Body of pancreas (tissue), 4 donors: Measurements from ENCODE around the gene LDLRAD4. TPM values are rescaled to one million over a fixed set of nuclear protein-coding genes. Genes with fewer than 3 reads are reported as not detected.
A peak's percentile ranks its signal among the peaks of the same experiment; 100 is the strongest.

ENCODE experiments used
- ATAC-seq: fragments of 150-250 bp; one replicate; pipeline ENCODE4 v1.9.1; 2016
- DNase-seq, 4 donors: peaks; one replicate each; pipeline ENCODE4 v3.0.0-alpha.2; 2019
- H3K27ac ChIP-seq, 4 donors: fragments of 200-600 bp; sonication (generic); 1 replicate in 3 of 4; 2 replicates in 1 of 4; pipeline versions ENCODE4 v1.5.1 to v1.6.1; 2016 to 2019; ENCODE audit warnings: mild to moderate bottlenecking in 1 of 4, mixed read lengths in 1 of 4, moderate library complexity in 1 of 4
- H3K27me3 ChIP-seq, 2 donors: fragments of 200-600 bp; sonication (generic); one replicate each; pipeline ENCODE4 v1.6.0; 2016; ENCODE audit warnings: mild to moderate bottlenecking in 1 of 2
- H3K36me3 ChIP-seq, 2 donors: fragments of 200-600 bp; sonication (generic); replicated peaks in 1 of 2; 2 replicates each; pipeline ENCODE4 v1.5.1; 2016; ENCODE audit warnings: low read depth in 2 of 2; ENCODE audit not compliant: insufficient read depth in 1 of 2
- H3K4me1 ChIP-seq: fragments of 200-600 bp; sonication (generic); one replicate; pipeline ENCODE4 v1.6.0; 2016
- H3K4me3 ChIP-seq, 2 donors: fragments of 200-600 bp; sonication (generic); 1 replicate in 1 of 2; 2 replicates in 1 of 2; pipeline ENCODE4 v1.5.1; 2016 to 2019
- H3K9me3 ChIP-seq, 3 donors: fragments of 200-600 bp; sonication (generic); 1 replicate in 2 of 3; 2 replicates in 1 of 3; pipeline ENCODE4 v1.5.1; 2016
- POLR2A ChIP-seq, 3 donors: fragments of 450-650 bp; IDR thresholded peaks; one replicate each; pipeline ENCODE4 v1.6.1; 2016; ENCODE audit warnings: antibody characterized with exemption in 3 of 3, mild to moderate bottlenecking in 2 of 3
- WGBS, 2 donors: methylation state at CpG; one replicate each; pipeline ENCODE4 v1.1.5; 2017; 5-methylcytosine and 5-hydroxymethylcytosine counted together
- intact Hi-C: fragments of 100-400 bp; cut with DNase I; formaldehyde crosslinking; loops from one replicate; pipeline ENCODE4 v1.15.1; 2023
- total RNA-seq, 2 donors: library from RNA; depleted of rRNA; stranded (reverse); fragments of >200 nt; gene quantifications; one replicate each; pipeline ENCODE4 v1.1.0, GENCODE V29; 2016
- TF ChIP-seq, protein P1 (sequence below), 7 experiments: fragments of 450-650 bp in 4 of 7; fragments of 200-600 bp in 3 of 7; sonication (generic) in 3 of 7; IDR thresholded peaks; one replicate each; pipeline ENCODE4 v1.5.1; 2016 to 2019; ENCODE audit warnings: antibody characterized with exemption in 7 of 7

Gene LDLRAD4
- total RNA-seq, 2 donors from 2014 or later = 8.6 to 35.9 TPM

- intact Hi-C loops = no loop called here
- H3K36me3 ChIP-seq = no peaks in the 10 kb centered on the region
- H3K4me3 ChIP-seq = no peak overlapping the region
- no peaks in the 10 kb centered on the region for H3K9me3 ChIP-seq
- no peaks in the 10 kb centered on the region for H3K27me3 ChIP-seq
- no peak for ATAC-seq
- 67 to 80% methylated on average over 7 of the region's 7 CpGs for WGBS, 2 donors
- TF ChIP-seq, protein P1, sequence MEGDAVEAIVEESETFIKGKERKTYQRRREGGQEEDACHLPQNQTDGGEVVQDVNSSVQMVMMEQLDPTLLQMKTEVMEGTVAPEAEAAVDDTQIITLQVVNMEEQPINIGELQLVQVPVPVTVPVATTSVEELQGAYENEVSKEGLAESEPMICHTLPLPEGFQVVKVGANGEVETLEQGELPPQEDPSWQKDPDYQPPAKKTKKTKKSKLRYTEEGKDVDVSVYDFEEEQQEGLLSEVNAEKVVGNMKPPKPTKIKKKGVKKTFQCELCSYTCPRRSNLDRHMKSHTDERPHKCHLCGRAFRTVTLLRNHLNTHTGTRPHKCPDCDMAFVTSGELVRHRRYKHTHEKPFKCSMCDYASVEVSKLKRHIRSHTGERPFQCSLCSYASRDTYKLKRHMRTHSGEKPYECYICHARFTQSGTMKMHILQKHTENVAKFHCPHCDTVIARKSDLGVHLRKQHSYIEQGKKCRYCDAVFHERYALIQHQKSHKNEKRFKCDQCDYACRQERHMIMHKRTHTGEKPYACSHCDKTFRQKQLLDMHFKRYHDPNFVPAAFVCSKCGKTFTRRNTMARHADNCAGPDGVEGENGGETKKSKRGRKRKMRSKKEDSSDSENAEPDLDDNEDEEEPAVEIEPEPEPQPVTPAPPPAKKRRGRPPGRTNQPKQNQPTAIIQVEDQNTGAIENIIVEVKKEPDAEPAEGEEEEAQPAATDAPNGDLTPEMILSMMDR (IDR thresholded peaks at IDR 0.05) = no peak
- TF ChIP-seq POLR2A (IDR thresholded peaks at IDR 0.05) = no peak
- H3K27ac ChIP-seq = peak overlapping the region in 1 of 4 donors; percentile 70
- H3K4me1 ChIP-seq = peaks cover 38% of the 10 kb centered on the region
- no peak for DNase-seq
Observed at GRCh38 chr18:13267431-13267873, 48.9 kb downstream of the LDLRAD4 start.

GRCh38 chr18:13268158-13269012 is 49.8 kb downstream of the LDLRAD4 start:
- H3K4me3 ChIP-seq = no peak overlapping the region
- intact Hi-C loops = no loop called here
- H3K27me3 ChIP-seq = no peaks in the 10 kb centered on the region
- no peak for DNase-seq
- H3K9me3 ChIP-seq = no peaks in the 10 kb centered on the region
- peak overlapping the region in 3 of 4 donors; percentile 19 to 70 (median 53) for H3K27ac ChIP-seq
- H3K4me1 ChIP-seq = peaks cover 40% of the 10 kb centered on the region
- ATAC-seq = no peak
- 32 to 37% methylated on average over 9 of the region's 9 CpGs for WGBS, 2 donors
- TF ChIP-seq, protein P1 (IDR thresholded peaks at IDR 0.05) = no peak
- TF ChIP-seq POLR2A (IDR thresholded peaks at IDR 0.05) = no peak
- H3K36me3 ChIP-seq = no peaks in the 10 kb centered on the region

DNA sequence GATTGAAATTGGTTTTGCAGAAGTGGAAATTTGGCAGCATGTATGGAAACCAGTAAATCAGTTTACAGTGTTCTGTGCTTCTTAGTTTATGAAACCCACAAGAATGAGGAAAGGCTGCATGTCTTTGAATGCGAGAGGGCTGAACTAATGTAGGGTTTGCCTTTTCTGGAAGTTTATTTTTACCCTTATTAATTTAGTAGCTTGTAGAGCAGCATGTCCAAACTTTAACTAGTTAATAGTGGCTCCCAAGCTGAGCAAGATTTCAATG is 50.4 kb downstream of the LDLRAD4 start:
- intact Hi-C loops = no loop called here
- peaks cover 41% of the 10 kb centered on the region for H3K4me1 ChIP-seq

DNA sequence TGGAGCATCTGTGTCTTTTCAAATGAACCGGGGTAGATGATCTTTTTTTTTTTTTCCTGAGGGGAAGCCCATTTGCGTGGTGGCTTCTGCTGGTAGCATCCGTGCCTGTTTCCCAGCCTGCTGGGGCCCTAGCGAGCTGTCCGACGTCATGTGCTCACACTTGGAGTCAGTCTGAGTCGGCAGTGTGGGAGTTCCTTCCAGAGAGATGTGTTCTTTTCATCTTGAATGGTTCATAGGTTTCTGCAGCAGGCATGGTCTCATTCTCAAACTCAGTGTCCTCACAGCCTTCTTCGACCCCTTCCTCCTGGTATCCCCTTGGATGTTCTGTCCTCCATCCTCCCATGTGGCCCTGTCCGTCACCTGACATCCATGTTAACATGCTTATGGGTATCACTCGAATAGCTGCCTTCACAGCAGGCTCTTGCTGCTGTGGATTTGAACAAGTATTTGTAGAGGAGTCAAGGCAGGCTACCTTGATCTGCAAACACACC is 51.0 kb downstream of the LDLRAD4 start:
- H3K36me3 ChIP-seq = no peaks in the 10 kb centered on the region
- H3K27me3 ChIP-seq = no peaks in the 10 kb centered on the region
- no peaks in the 10 kb centered on the region for H3K9me3 ChIP-seq
- H3K4me3 ChIP-seq = no peak overlapping the region
- H3K4me1 ChIP-seq = peaks cover 47% of the 10 kb centered on the region
- DNase-seq (peak in 1 of 4 donors; percentile 43), ATAC-seq (no peak)
- peak overlapping the region in 3 of 4 donors; percentile 34 to 70 (median 53) for H3K27ac ChIP-seq
- intact Hi-C loops = no loop called here
- no peak for TF ChIP-seq POLR2A (IDR thresholded peaks at IDR 0.05)
- TF ChIP-seq, protein P1 (IDR thresholded peaks at IDR 0.05) = no peak
- 64 to 72% methylated on average over 10 of the region's 10 CpGs for WGBS, 2 donors

More for the DNA sequence above, 50.4 kb downstream of the LDLRAD4 start:
- Histone ChIP-seq H3K4me3 (no peak overlapping the region), H3K27ac (peak overlapping the region in 3 of 4 donors; percentile 34 to 70 (median 53)), H3K9me3 (no peaks in the 10 kb centered on the region), H3K27me3 (no peaks in the 10 kb centered on the region), H3K36me3 (no peaks in the 10 kb centered on the region)
- DNase-seq = no peak
- 32 to 48% methylated on average over 1 of the region's 1 CpG for WGBS, 2 donors
- no peak for TF ChIP-seq POLR2A (IDR thresholded peaks at IDR 0.05)
- TF ChIP-seq, protein P1 (IDR thresholded peaks at IDR 0.05) = no peak
- no peak for ATAC-seq
